ENCODE data around the gene EOLA2.
"Not testable (repeated sequence)": the region's sequence is repeated elsewhere in the genome, so short reads cannot be mapped to it uniquely, and the experiment has no call there.

EOLA2 gene

GRCh38 chrX:149932970-149933369 lies 5.3 kb downstream of the EOLA2 start:
- DNase-seq (ENCODE audit: low read depth in 2 of 2), result not testable (repeated sequence)

- DNase-seq (ENCODE audit: low read depth in 2 of 2), result not testable (repeated sequence)
These were observed 6.1 kb downstream of the EOLA2 start for GRCh38 chrX:149932150-149932549.

- not testable (repeated sequence) for DNase-seq (ENCODE audit: low read depth in 2 of 2)
These were observed 6.9 kb downstream of the EOLA2 start for GRCh38 chrX:149931355-149931754.

- not testable (repeated sequence) for DNase-seq (ENCODE audit: low read depth in 2 of 2)
These were observed 8.9 kb downstream of the EOLA2 start, which contains the start of gene HSFX4 for GRCh38 chrX:149929400-149929799. Gene HSFX4, plus strand, starts transcription at chrX:149929573. Its CDS starts 72 bp downstream, at chrX:149929645.

GRCh38 chrX:149928635-149929034 lies 9.7 kb downstream of the EOLA2 start:
- not testable (repeated sequence) for DNase-seq (ENCODE audit: low read depth in 2 of 2)

GRCh38 chrX:149927964-149928258 lies 10.4 kb downstream of the EOLA2 start:
- not testable (repeated sequence) for DNase-seq (ENCODE audit: low read depth in 2 of 2)

- not testable (repeated sequence) for DNase-seq (ENCODE audit: low read depth in 2 of 2)
These were observed 10.9 kb downstream of the EOLA2 start for GRCh38 chrX:149927245-149927963.

GRCh38 chrX:149924434-149924833 lies 13.9 kb downstream of the EOLA2 start:
- DNase-seq (ENCODE audit: low read depth in 2 of 2), result not testable (repeated sequence)

- not testable (repeated sequence) for DNase-seq (ENCODE audit: low read depth in 2 of 2)
These were observed 14.5 kb downstream of the EOLA2 start for GRCh38 chrX:149923836-149924235.

- DNase-seq (ENCODE audit: low read depth in 2 of 2), result no peak
These were observed 21.4 kb downstream of the EOLA2 start for GRCh38 chrX:149916745-149917392.

- no peak for DNase-seq (ENCODE audit: low read depth in 2 of 2)
These were observed 28.1 kb downstream of the EOLA2 start for GRCh38 chrX:149910178-149910695.

GRCh38 chrX:149909324-149910177 lies 28.7 kb downstream of the EOLA2 start:
- DNase-seq (ENCODE audit: low read depth in 2 of 2), result no peak

GRCh38 chrX:149908727-149909126 lies 29.6 kb downstream of the EOLA2 start:
- no peak for DNase-seq (ENCODE audit: low read depth in 2 of 2)

- no peak for DNase-seq (ENCODE audit: low read depth in 2 of 2)
These were observed 30.0 kb downstream of the EOLA2 start for GRCh38 chrX:149908308-149908707.

GRCh38 chrX:149903889-149904748 lies 34.2 kb downstream of the EOLA2 start:
- DNase-seq (ENCODE audit: low read depth in 2 of 2), result no peak

- no peak for DNase-seq (ENCODE audit: low read depth in 2 of 2)
These were observed 39.7 kb downstream of the EOLA2 start for GRCh38 chrX:149898554-149898953.

- DNase-seq (ENCODE audit: low read depth in 2 of 2), result not testable (repeated sequence)
These were observed 47.5 kb downstream of the EOLA2 start for GRCh38 chrX:149890828-149891227.

Measured in fibroblast of skin of left quadriceps (primary cell).